SW480 (cell line): ENCODE results near the gene MUC2.

Experiments
- DNase-seq: peaks from one replicate; pipeline ENCODE4 v3.0.0-alpha.2; 2016; ENCODE audit warnings: low spot score

Gene MUC2

GRCh38 chr11:1051356-1052132, 23.1 kb upstream of the MUC2 start:
- DNase-seq, result no peak

GRCh38 chr11:1052133-1053011, 22.3 kb upstream of the MUC2 start:
- peak; percentile 37 for DNase-seq

DNA sequence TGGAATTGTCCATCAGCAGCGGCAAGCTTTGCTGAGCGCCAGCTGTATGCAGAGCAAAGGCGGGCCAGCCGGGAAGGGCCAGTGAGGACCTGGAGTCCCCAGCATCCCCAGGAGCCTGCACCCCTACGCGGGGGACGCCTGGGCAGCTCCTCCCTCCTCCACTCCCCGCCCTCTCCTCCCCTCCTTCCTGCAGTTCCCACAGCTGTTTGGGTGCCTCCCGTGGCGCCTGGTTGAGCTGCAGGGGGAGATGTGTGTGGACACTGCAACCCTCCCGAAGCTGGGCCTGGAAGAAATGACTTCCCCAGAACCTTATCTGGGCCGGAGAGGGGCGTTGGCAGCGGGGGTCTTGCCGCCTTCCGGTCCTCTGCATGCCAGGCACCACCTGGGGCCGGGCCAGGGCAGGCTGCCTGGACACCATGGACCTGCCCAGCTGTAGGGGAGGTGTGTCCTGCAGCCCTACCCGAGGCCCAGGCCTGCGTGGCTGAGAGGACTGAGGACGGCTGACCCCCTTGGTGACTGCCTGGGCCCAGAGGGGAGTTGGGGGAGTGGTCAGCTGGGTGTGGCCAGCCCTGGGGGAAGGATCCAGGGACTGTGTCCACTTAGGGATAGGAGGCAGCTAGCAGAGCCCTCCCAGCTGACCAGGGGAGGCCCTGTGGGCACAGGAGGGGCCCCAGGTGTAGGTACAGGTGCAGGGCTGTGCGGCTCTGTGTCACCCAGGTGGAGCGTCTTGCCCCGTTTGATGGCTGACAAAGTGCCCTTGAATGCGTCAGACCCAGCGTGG, 21.4 kb upstream of the MUC2 start:
- DNase-seq, result peak; percentile 41

DNA sequence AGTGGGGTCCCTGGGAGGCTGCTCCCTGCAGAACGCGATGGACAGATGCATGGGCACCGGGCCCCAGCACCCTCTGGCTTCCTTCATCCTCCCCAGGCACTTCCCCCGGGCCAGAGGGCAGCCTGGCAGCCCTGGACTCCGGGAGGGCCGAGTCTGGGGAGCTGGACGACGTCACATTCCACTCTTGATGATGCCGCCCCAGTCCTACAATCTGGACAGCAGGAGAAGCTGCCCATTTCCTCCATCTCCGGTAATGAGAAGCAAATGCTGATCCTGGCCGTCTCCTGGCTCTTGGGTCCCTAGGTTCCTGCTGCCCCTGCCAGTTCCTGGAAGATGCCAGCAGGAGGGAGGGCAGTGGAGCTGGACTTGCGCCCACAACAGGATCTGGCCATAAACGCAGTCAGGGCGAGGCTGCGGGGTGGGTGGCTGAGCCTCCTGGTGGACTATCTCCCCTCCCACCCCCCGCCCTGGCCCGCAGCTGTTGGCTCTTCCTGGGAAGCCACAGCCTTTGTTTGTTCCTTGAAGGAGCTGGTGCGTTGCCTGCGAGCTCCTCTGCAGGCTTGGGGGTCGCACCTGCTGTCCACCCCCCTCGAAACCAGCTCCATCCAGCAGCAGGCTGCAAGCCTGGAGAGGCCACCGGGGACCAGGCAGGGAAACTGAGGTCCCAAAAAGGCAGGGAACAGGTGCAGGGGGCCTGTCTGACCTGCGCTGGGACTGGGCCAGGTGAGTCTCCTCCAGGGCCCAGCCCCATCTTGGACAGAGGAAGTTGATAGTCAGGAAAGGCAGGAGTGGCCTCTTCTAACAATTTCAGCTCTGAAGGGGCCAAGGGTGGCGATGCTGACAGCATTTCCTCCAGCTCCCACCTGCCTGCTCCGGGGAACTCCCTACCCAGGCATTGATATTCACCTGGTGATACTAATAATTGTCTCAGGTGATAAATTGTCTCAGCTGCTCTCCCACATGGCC, 20.2 kb upstream of the MUC2 start:
- DNase-seq, result no peak

DNA sequence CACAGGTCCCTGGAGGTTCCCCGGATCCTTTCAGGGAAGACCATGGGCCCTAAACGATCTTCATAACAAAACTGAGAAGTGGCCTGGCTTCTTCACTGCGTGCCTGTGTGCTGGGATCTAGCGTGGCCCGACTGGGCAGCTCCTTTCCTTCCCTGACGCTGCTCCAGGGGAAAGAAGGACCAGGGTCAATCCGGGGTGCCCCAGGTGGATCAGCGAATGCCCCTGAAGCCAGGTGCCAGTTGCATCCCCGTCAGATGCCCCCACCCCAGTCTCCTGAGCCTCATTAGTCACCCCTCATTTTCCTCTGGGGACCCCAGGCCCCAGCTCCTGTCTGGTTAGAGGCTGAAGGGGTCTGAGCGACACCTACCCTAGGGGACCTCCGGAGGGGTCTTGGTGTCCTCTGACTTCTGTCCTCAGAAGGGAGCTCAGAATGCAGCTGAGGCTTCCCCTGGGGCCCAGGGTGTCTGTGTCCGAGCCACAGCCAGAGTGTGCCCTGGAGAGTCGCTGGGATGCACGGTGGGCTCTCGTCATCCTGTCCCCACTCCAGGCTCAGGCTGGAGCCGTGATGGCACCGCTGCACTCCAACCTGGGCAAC, 19.5 kb upstream of the MUC2 start:
- no peak for DNase-seq

- DNase-seq, result no peak
Observed at GRCh38 chr11:1055990-1056771, 18.5 kb upstream of the MUC2 start.

DNA sequence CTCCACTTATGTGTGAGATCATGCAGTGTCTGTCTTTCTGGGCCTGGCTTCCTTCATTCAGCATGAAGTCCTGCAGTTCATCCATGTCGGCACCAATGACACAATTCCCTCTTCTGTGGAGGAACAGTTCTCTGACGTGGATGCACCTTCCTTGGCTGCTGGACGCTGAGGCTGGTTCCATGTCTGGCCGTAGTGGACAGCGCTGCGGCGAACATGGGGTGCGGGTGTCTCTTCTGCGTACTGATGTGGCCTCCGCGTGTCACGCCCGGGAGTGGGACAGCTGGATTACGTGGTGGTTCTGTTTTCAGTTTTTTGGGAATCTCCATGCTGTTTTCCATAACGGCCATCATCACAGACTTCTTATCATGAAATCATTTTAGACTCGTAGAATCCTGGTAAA, 16.9 kb upstream of the MUC2 start:
- DNase-seq, result no peak

- DNase-seq, result no peak
Observed at GRCh38 chr11:1059759-1060158, 14.9 kb upstream of the MUC2 start.

GRCh38 chr11:1060410-1060809, 14.3 kb upstream of the MUC2 start:
- no peak for DNase-seq

- peak; percentile 93 for DNase-seq
Observed at GRCh38 chr11:1060852-1061616, 13.6 kb upstream of the MUC2 start.

GRCh38 chr11:1062075-1062820, 12.4 kb upstream of the MUC2 start:
- no peak for DNase-seq

GRCh38 chr11:1064167-1064566, 10.5 kb upstream of the MUC2 start:
- no peak for DNase-seq

DNA sequence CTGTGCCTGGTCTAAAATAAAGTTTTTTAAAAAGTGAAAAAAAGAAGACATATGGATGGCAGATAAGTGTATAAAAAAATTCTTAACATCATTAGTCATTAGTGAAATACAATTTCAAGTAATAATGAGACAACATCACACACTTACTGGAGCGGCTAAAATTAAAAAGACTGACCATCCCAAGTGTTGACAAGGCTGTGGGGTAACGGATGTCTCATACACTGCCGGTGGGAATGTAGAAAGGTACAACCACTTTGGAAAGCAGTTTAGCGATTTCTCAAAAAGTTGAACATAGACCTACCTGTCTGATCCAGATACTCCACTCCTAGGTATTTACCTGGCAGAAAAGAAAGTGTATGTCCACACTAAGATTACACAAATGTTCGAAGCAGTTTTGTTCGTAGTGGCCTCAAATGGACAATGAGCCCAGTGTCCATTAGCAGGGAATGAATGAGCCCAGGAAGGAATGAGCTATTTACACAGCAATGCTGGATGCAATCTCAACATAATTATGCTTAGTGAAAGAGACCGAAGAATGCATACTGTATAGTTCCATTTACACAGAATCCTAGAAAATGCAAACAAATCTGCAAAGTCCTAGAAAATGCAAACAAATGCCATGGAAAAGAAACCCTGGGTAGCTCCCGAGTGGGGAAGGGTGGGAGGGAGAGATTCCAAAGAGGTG, 6.7 kb upstream of the MUC2 start:
- no peak for DNase-seq

DNA sequence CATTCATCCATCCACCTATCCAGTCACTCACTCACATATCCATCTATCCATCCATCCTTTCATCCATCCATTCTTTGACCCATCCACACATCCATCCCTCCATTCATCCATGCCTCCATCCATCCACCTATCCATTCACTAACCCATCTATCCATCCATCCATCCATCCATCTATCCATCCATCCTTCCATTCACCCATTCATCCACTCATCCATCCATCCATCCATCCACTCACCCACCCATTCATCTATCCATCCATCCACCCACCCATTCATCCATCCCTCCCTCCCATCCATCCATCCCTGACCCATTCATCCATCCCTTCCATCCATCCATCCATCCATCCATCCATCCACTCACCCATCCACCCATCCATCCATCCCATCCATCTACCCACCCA, 4.9 kb upstream of the MUC2 start:
- no peak for DNase-seq

DNA sequence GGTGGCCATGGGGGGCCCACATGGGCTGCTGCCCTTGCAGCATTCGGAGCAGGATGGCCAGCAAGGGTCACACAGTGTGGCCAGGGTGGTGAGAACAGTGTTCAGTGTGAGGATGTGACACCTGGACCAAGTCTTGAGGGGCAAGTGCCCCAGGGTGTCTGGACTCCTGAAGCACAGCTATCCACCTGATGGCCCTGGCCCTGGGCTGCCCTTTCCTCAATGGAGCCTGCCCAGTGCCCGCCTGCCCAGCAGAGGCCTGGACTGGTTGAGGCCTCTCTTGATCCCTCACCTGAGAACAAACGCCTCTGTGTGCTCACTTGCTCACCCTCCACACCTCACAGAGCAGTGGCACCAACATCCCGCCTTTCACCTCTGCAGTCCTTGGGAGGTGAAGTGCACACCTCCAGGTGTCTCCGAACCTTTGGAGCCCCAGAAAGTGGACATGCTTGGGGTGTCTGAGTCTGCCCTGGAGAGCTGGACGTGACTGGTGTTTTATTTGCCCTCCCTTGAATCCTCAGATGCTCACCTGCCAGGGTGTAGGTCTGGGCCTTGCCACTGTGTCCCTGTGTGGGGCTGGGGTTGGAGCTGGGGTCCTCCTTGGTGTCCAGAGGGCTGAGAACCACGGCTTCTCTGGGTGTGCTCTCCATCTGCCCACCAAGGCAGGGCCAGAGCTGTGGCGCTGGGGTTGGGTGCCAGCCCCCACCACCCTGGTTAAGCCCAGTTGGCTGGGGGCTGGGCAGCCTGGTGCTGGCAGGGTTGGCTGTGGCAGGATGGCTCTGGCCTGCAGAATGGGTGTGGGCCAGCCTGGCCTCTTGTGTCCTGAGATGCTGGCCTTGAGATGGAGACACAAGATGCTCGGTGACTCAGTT, 3.8 kb upstream of the MUC2 start:
- no peak for DNase-seq

GRCh38 chr11:1071571-1072115, 3.0 kb upstream of the MUC2 start:
- no peak for DNase-seq
